SK-N-MC (cell line): ENCODE measurements around the gene CDX4.

Experiments
- DNase-seq: peaks from one replicate; pipeline ENCODE4 v3.0.0-alpha.2; 2011; ENCODE audit warnings: low read depth, low spot score
- H3K27ac ChIP-seq: fragments of 200-600 bp; sonication (generic); 2 replicates; pipeline ENCODE4 v1.5.1; 2016; ENCODE audit warnings: mixed run types
- H3K36me3 ChIP-seq: fragments of 200-600 bp; sonication (generic); 2 replicates; pipeline ENCODE4 v1.6.1; 2017; ENCODE audit warnings: antibody characterized with exemption, low read length, mixed read lengths; ENCODE audit not compliant: insufficient read depth
- H3K4me3 ChIP-seq: fragments of 200-600 bp; sonication (generic); 2 replicates; pipeline ENCODE4 v1.5.1; 2016
- H3K9ac ChIP-seq: fragments of 200-600 bp; sonication (generic); 2 replicates; pipeline ENCODE4 v1.8.0; 2017; ENCODE audit warnings: mixed run types, mixed read lengths; ENCODE audit not compliant: insufficient read length
- H3K9me3 ChIP-seq: fragments of 200-600 bp; sonication (generic); 2 replicates; pipeline ENCODE4 v1.6.1; 2017; ENCODE audit warnings: low read depth, mild to moderate bottlenecking, antibody characterized with exemption, low read length, moderate library complexity, mixed read lengths
- EZH2 ChIP-seq: fragments of 200-600 bp; sonication (generic); IDR thresholded peaks from one replicate; pipeline ENCODE4 v1.6.1; 2017; ENCODE audit warnings: antibody characterized with exemption
- FOXP2 ChIP-seq: optimal IDR thresholded peaks from 2 replicates; pipeline ENCODE3; 2011; ENCODE audit warnings: mild to moderate bottlenecking, moderate library complexity; ENCODE audit not compliant: insufficient read depth; ENCODE audit errors: extremely low read length, control extremely low read depth
- POLR2AphosphoS5 ChIP-seq: IDR thresholded peaks from 2 replicates; pipeline ENCODE4 v1.6.1; 2012; ENCODE audit warnings: mild to moderate bottlenecking, low read depth, low read length, borderline replicate concordance

CDX4 gene

DNA sequence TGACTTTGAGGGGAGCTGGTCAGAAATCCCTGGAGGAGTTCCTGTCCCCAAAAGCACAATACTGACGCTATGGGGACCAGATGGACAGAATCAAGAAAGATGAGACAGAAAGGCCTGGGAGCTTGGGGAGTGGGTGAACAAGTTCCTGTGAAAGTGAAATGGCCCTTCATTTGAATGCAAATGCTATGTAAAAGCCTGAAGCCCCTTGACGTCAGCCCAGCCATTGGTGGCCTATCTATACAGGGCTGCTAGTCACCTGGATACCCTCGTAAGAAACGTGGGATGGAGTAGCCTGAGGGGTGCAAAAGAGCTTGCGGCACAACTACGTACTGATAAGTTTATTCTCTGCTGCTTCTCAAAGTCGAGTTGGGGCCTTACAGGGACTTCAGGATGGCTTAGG is at the start of gene CDX4:
TSS of gene CDX4 (plus strand) at position 223 of the 400 bp plus-strand sequence. CDS start 201 bp downstream, outside the sequence.
- TF ChIP-seq EZH2, result no peak
- H3K4me3 ChIP-seq, result no peak within 1 kb of the TSS
- H3K9ac ChIP-seq, result no peak within 1 kb of the TSS
- no peaks in the 10 kb centered on the region for H3K36me3 ChIP-seq
- DNase-seq, result no peak
- H3K27ac ChIP-seq, result no peak within 1 kb of the TSS
- no peaks in the 10 kb centered on the region for H3K9me3 ChIP-seq

DNA sequence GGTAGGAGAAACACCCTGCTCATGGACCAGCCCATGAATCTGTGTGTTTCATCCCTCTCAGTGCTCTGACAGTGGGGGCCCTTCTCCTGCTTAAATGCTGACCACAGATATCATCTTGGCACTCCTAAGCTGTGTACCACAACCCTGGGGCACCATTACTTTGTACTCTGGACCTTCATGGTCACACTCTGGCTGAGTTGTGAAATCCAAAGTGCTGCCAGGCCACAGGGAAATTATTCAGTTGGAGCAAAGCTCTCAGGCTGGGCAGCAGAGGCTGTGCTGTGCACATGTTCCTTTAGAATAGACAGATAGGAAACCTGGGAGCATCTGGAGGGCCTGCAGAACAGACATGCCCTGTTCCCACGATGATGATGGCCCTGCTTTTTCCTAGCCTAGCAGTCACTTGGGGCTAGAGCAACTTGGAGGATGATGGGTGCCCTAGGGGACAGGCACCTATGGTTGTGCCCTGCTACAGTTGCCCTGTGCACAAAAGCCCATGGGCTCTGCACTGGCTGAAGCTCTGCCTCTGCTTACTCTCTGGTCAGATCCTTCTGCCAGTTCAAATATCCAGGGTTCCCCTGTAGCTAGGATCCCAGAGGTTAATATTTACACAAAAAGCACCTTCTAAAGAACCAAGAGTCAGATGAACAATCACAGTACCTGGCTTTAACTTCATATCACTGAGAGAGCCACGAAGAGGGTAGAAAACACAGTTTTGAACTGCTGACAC is 48.5 kb upstream of the CDX4 start:
- Histone ChIP-seq H3K27ac (no peak overlapping the region), H3K4me3 (no peak overlapping the region), H3K9me3 (no peaks in the 10 kb centered on the region), H3K36me3 (no peaks in the 10 kb centered on the region), H3K9ac (no peak overlapping the region)
- DNase-seq, result no peak
- TF ChIP-seq FOXP2 (no peak), EZH2 (no peak), POLR2AphosphoS5 (no peak)

GRCh38 chrX:73400136-73400748 is 46.6 kb upstream of the CDX4 start:
- H3K27ac ChIP-seq, result no peak overlapping the region
- H3K9me3 ChIP-seq, result no peaks in the 10 kb centered on the region
- DNase-seq, result no peak
- no peaks in the 10 kb centered on the region for H3K36me3 ChIP-seq
- H3K4me3 ChIP-seq, result no peak overlapping the region
- no peak overlapping the region for H3K9ac ChIP-seq
- no peak for TF ChIP-seq FOXP2
- TF ChIP-seq POLR2AphosphoS5, result no peak
- no peak for TF ChIP-seq EZH2

- Histone ChIP-seq H3K4me3 (no peak overlapping the region), H3K36me3 (no peaks in the 10 kb centered on the region), H3K9me3 (no peaks in the 10 kb centered on the region), H3K9ac (no peak overlapping the region), H3K27ac (no peak overlapping the region)
- DNase-seq, result no peak
- TF ChIP-seq POLR2AphosphoS5 (no peak), EZH2 (no peak), FOXP2 (no peak)
Measured at GRCh38 chrX:73401591-73402266, 45.1 kb upstream of the CDX4 start.

DNA sequence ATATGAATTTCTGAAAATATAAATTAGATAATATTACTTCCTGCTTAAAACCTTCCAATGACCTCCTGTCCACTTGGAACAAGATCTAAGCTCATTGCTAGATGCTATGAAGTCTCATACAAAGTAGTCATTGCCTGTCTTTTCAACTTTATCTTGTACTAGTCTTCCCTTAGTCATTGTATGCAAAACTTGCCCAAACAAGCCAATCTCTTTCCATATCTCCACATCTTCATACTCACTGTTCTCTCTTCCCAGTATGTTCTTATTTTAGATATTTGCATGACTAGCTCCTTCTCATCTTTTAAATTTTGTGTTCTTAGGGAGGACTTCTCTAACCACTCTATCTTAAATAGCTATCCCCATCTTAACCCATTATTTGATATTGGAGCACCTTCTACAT is 33.9 kb upstream of the CDX4 start:
- no peak overlapping the region for H3K27ac ChIP-seq
- no peaks in the 10 kb centered on the region for H3K36me3 ChIP-seq
- no peak for DNase-seq
- no peak overlapping the region for H3K4me3 ChIP-seq
- no peak overlapping the region for H3K9ac ChIP-seq
- TF ChIP-seq FOXP2, result no peak
- H3K9me3 ChIP-seq, result no peaks in the 10 kb centered on the region

DNA sequence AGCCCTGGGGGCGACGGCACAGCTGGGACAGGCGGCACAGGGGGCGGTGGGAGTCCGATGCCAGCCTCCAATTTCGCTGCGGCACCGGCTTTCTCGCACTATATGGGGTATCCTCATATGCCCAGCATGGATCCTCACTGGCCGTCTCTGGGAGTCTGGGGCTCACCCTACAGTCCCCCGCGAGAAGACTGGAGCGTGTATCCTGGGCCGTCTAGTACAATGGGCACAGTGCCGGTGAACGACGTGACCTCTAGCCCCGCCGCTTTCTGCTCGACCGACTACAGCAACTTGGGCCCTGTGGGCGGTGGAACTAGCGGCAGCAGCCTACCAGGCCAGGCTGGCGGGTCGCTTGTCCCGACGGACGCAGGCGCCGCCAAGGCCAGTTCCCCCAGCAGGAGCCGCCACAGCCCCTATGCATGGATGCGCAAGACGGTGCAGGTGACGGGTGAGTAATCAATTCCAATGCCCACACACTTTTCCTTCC is 500 bp downstream of the CDX4 start:
- TF ChIP-seq EZH2 (no peak), FOXP2 (no peak), POLR2AphosphoS5 (no peak)

DNA sequence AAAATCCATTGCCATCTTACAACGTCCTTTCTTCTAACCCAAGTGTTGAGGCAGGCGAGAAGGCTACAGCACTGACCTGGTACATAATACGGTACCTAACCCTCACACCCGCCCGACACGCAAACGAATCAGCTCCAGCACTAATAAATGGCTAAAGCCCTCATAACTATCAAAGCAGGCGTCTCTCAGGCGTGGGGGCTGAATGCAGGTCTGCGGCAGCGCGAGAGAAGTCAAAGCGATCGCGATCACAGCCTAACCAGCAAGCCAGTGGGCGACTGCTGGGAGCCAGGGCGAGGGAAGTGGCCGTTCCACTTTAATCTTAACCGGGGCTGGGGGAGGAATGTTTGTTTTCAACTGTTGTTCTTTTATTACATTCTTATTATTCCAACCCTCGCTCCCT is 1.5 kb downstream of the CDX4 start:
- Histone ChIP-seq H3K9ac (no peak overlapping the region), H3K27ac (no peak overlapping the region), H3K9me3 (no peaks in the 10 kb centered on the region), H3K36me3 (no peaks in the 10 kb centered on the region), H3K4me3 (no peak overlapping the region)
- DNase-seq, result no peak
- TF ChIP-seq EZH2, result no peak

More for the DNA sequence above, 500 bp downstream of the CDX4 start:
- Histone ChIP-seq H3K4me3 (no peak overlapping the region), H3K27ac (no peak overlapping the region), H3K9me3 (no peaks in the 10 kb centered on the region), H3K9ac (no peak overlapping the region), H3K36me3 (no peaks in the 10 kb centered on the region)
- no peak for DNase-seq

DNA sequence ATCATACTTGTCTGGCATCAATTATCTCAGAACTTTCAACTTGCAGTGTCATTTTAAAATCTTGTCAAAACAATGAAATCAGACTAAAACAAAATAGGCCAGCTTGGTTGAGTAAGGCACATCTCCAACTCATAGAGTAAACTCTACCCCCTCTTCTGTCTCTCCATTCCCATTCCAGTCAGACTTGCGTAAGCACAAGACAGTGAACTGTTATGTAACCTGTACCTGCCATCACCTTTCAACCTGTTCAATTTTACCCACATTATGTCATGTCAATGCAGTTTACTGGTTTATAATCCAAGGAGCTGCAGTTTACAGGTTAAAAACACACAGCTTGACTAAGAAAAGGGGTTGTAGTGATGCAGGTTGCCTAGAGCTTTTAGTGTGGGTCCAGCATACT is 8.3 kb downstream of the CDX4 start:
- Histone ChIP-seq H3K36me3 (no peaks in the 10 kb centered on the region), H3K9me3 (no peaks in the 10 kb centered on the region), H3K4me3 (no peak overlapping the region), H3K27ac (no peak overlapping the region), H3K9ac (no peak overlapping the region)
- no peak for DNase-seq
- TF ChIP-seq POLR2AphosphoS5 (no peak), FOXP2 (no peak), EZH2 (no peak)
